ENCODE data around the gene MRPS35. TPM values are rescaled to one million over a fixed set of nuclear protein-coding genes. Genes with fewer than 3 reads are reported as not detected.

The MRPS35 gene
- total and polyA plus RNA-seq, 2 experiments from 2014 or later: 58.1 to 58.7 TPM

DNA sequence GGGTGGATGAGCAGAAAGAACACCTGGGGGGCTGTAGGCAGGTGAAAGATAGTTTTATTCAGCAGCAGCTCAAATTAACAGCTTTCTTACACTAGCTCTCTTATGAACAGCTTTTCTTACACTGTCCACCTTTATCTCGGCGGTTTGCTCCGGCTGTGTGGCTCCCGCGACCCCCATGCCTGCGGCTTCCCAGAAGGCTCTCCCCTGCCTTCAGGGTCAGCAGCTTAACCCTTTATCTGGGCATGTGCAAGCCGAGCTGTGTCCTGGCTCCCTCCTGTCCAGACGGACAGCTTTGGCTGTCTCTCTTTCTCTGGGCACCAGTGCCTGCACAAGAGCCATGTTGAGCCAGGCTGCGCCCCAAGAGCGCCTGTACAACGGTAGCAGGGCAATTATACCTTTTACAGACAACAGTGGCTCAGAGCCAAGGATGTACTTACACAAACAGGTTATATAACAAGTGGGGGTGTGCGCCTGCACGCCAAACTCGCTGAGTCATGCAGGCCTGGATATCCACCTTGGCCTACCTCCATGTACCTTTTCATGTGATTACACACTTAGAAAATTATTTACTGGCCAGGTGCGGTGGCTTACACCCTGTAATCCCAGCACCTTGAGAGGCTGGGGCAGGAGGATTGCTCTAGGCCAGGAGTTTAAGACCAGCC, 40.9 kb downstream of the MRPS35 start:
- Mint-ChIP-seq H3K27me3 (ENCODE audit: insufficient read depth, low read depth, poor library complexity) (no peaks in the 10 kb centered on the region), H3K27ac (peak overlapping the region; percentile 70; the same call in 1 of the 2 replicates), H3K9me3 (no peaks in the 10 kb centered on the region), H3K4me1 (peaks cover 3% of the 10 kb centered on the region; the same call in 1 of the 3 replicates), H3K36me3 (ENCODE audit: low read depth) (peaks cover 17% of the 10 kb centered on the region), H3K4me3 (no peak overlapping the region)
- Histone ChIP-seq H3K79me2 (replicated peaks; ENCODE audit: insufficient read depth) (no peaks in the 10 kb centered on the region), H3K4me3 (no peak overlapping the region), H3K27me3 (ENCODE audit: insufficient read depth) (no peaks in the 10 kb centered on the region), H3F3A (replicated peaks; ENCODE audit: low read depth) (no peaks in the 10 kb centered on the region), H3K9me2 (ENCODE audit: insufficient read depth) (no peaks in the 10 kb centered on the region), H2AFZ (no peak overlapping the region), H3K36me3 (ENCODE audit: insufficient read depth) (peaks cover 8% of the 10 kb centered on the region; the same call in 1 of the 2 replicates), H3K4me1 (ENCODE audit: insufficient read depth) (no peaks in the 10 kb centered on the region), H4K20me1 (replicated peaks; ENCODE audit: insufficient read depth) (no peaks in the 10 kb centered on the region; the same call in 1 of the 2 replicates), H3K27ac (ENCODE audit: low read depth) (no peak overlapping the region), H3K4me2 (no peak overlapping the region)
- ATAC-seq (no peak), DNase-seq (ENCODE audit: low spot score) (no peak)
- TF ChIP-seq, protein P1, sequence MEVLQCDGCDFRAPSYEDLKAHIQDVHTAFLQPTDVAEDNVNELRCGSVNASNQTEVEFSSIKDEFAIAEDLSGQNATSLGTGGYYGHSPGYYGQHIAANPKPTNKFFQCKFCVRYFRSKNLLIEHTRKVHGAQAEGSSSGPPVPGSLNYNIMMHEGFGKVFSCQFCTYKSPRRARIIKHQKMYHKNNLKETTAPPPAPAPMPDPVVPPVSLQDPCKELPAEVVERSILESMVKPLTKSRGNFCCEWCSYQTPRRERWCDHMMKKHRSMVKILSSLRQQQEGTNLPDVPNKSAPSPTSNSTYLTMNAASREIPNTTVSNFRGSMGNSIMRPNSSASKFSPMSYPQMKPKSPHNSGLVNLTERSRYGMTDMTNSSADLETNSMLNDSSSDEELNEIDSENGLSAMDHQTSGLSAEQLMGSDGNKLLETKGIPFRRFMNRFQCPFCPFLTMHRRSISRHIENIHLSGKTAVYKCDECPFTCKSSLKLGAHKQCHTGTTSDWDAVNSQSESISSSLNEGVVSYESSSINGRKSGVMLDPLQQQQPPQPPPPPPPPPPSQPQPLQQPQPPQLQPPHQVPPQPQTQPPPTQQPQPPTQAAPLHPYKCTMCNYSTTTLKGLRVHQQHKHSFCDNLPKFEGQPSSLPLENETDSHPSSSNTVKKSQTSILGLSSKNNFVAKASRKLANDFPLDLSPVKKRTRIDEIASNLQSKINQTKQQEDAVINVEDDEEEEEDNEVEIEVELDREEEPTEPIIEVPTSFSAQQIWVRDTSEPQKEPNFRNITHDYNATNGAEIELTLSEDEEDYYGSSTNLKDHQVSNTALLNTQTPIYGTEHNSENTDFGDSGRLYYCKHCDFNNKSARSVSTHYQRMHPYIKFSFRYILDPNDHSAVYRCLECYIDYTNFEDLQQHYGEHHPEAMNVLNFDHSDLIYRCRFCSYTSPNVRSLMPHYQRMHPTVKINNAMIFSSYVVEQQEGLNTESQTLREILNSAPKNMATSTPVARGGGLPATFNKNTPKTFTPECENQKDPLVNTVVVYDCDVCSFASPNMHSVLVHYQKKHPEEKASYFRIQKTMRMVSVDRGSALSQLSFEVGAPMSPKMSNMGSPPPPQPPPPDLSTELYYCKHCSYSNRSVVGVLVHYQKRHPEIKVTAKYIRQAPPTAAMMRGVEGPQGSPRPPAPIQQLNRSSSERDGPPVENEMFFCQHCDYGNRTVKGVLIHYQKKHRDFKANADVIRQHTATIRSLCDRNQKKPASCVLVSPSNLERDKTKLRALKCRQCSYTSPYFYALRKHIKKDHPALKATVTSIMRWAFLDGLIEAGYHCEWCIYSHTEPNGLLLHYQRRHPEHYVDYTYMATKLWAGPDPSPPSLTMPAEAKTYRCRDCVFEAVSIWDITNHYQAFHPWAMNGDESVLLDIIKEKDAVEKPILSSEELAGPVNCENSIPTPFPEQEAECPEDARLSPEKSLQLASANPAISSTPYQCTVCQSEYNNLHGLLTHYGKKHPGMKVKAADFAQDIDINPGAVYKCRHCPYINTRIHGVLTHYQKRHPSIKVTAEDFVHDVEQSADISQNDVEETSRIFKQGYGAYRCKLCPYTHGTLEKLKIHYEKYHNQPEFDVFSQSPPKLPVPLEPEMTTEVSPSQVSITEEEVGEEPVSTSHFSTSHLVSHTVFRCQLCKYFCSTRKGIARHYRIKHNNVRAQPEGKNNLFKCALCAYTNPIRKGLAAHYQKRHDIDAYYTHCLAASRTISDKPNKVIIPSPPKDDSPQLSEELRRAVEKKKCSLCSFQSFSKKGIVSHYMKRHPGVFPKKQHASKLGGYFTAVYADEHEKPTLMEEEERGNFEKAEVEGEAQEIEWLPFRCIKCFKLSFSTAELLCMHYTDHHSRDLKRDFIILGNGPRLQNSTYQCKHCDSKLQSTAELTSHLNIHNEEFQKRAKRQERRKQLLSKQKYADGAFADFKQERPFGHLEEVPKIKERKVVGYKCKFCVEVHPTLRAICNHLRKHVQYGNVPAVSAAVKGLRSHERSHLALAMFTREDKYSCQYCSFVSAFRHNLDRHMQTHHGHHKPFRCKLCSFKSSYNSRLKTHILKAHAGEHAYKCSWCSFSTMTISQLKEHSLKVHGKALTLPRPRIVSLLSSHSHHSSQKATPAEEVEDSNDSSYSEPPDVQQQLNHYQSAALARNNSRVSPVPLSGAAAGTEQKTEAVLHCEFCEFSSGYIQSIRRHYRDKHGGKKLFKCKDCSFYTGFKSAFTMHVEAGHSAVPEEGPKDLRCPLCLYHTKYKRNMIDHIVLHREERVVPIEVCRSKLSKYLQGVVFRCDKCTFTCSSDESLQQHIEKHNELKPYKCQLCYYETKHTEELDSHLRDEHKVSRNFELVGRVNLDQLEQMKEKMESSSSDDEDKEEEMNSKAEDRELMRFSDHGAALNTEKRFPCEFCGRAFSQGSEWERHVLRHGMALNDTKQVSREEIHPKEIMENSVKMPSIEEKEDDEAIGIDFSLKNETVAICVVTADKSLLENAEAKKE (CRISPR knock-in tag; IDR thresholded peaks at IDR 0.05): no peak
- TF ChIP-seq JUNB (IDR thresholded peaks at IDR 0.05; ENCODE audit: unreplicated experiment) (no peak), ZNF331 (CRISPR knock-in tag; IDR thresholded peaks at IDR 0.05; ENCODE audit: low read depth) (no peak), POLR2AphosphoS5 (IDR thresholded peaks at IDR 0.05; ENCODE audit: low read depth) (no peak), ZNF114 (CRISPR knock-in tag; IDR thresholded peaks at IDR 0.05) (no peak), STAT1 (IDR thresholded peaks at IDR 0.05; ENCODE audit: unreplicated experiment) (no peak), NANOG (IDR thresholded peaks at IDR 0.05; ENCODE audit: borderline replicate concordance) (no peak)
- TF ChIP-seq, protein P2, sequence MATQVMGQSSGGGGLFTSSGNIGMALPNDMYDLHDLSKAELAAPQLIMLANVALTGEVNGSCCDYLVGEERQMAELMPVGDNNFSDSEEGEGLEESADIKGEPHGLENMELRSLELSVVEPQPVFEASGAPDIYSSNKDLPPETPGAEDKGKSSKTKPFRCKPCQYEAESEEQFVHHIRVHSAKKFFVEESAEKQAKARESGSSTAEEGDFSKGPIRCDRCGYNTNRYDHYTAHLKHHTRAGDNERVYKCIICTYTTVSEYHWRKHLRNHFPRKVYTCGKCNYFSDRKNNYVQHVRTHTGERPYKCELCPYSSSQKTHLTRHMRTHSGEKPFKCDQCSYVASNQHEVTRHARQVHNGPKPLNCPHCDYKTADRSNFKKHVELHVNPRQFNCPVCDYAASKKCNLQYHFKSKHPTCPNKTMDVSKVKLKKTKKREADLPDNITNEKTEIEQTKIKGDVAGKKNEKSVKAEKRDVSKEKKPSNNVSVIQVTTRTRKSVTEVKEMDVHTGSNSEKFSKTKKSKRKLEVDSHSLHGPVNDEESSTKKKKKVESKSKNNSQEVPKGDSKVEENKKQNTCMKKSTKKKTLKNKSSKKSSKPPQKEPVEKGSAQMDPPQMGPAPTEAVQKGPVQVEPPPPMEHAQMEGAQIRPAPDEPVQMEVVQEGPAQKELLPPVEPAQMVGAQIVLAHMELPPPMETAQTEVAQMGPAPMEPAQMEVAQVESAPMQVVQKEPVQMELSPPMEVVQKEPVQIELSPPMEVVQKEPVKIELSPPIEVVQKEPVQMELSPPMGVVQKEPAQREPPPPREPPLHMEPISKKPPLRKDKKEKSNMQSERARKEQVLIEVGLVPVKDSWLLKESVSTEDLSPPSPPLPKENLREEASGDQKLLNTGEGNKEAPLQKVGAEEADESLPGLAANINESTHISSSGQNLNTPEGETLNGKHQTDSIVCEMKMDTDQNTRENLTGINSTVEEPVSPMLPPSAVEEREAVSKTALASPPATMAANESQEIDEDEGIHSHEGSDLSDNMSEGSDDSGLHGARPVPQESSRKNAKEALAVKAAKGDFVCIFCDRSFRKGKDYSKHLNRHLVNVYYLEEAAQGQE (IDR thresholded peaks at IDR 0.05; ENCODE audit: unreplicated experiment): no peak
- TF ChIP-seq, protein P3, sequence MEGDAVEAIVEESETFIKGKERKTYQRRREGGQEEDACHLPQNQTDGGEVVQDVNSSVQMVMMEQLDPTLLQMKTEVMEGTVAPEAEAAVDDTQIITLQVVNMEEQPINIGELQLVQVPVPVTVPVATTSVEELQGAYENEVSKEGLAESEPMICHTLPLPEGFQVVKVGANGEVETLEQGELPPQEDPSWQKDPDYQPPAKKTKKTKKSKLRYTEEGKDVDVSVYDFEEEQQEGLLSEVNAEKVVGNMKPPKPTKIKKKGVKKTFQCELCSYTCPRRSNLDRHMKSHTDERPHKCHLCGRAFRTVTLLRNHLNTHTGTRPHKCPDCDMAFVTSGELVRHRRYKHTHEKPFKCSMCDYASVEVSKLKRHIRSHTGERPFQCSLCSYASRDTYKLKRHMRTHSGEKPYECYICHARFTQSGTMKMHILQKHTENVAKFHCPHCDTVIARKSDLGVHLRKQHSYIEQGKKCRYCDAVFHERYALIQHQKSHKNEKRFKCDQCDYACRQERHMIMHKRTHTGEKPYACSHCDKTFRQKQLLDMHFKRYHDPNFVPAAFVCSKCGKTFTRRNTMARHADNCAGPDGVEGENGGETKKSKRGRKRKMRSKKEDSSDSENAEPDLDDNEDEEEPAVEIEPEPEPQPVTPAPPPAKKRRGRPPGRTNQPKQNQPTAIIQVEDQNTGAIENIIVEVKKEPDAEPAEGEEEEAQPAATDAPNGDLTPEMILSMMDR (conservative IDR thresholded peaks at IDR 0.05; ENCODE audit: low read depth in 2 of 2): no peak
- TF ChIP-seq, protein P4, sequence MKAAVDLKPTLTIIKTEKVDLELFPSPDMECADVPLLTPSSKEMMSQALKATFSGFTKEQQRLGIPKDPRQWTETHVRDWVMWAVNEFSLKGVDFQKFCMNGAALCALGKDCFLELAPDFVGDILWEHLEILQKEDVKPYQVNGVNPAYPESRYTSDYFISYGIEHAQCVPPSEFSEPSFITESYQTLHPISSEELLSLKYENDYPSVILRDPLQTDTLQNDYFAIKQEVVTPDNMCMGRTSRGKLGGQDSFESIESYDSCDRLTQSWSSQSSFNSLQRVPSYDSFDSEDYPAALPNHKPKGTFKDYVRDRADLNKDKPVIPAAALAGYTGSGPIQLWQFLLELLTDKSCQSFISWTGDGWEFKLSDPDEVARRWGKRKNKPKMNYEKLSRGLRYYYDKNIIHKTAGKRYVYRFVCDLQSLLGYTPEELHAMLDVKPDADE (IDR thresholded peaks at IDR 0.05): no peak
